ENCODE results near the gene XXYLT1. TPM values are rescaled to one million over a fixed set of nuclear protein-coding genes. Genes with fewer than 3 reads are reported as not detected.

The XXYLT1 gene
- total RNA-seq, 1 donor from 2014 or later = 10.5 TPM

GRCh38 chr3:195135917-195136316, 135.0 kb downstream of the XXYLT1 start:
- DNase-seq (ENCODE audit: low read depth) = no peak
- Histone ChIP-seq H3K36me3 (ENCODE audit: control insufficient read depth, insufficient read depth, low read length) (no peaks in the 10 kb centered on the region), H3K4me3 (ENCODE audit: low read depth, low read length) (no peak overlapping the region), H3K27me3 (ENCODE audit: control insufficient read depth, insufficient read depth, low read length) (no peaks in the 10 kb centered on the region)
- FAIRE-seq = no peak
- no peak for TF ChIP-seq CTCF (IDR thresholded peaks at IDR 0.05; ENCODE audit: insufficient read depth, low read length, severe bottlenecking)

GRCh38 chr3:195134431-195134830, 136.5 kb downstream of the XXYLT1 start:
- DNase-seq (ENCODE audit: low read depth) (no peak), FAIRE-seq (no peak)
- no peaks in the 10 kb centered on the region for H3K36me3 ChIP-seq (ENCODE audit: control insufficient read depth, insufficient read depth, low read length)
- H3K4me3 ChIP-seq (ENCODE audit: low read depth, low read length) = no peak overlapping the region
- no peaks in the 10 kb centered on the region for H3K27me3 ChIP-seq (ENCODE audit: control insufficient read depth, insufficient read depth, low read length)
- no peak for TF ChIP-seq CTCF (IDR thresholded peaks at IDR 0.05; ENCODE audit: insufficient read depth, low read length, severe bottlenecking)

GRCh38 chr3:195133462-195133861, 137.5 kb downstream of the XXYLT1 start:
- DNase-seq (ENCODE audit: low read depth) = peak; percentile 87
- FAIRE-seq = peak; percentile 32
- Histone ChIP-seq H3K4me3 (ENCODE audit: low read depth, low read length) (no peak overlapping the region), H3K36me3 (ENCODE audit: control insufficient read depth, insufficient read depth, low read length) (no peaks in the 10 kb centered on the region), H3K27me3 (ENCODE audit: control insufficient read depth, insufficient read depth, low read length) (no peaks in the 10 kb centered on the region)
- no peak for TF ChIP-seq CTCF (IDR thresholded peaks at IDR 0.05; ENCODE audit: insufficient read depth, low read length, severe bottlenecking)

GRCh38 chr3:195133013-195133412, 137.9 kb downstream of the XXYLT1 start:
- no peak for FAIRE-seq

GRCh38 chr3:195131176-195131575, 139.8 kb downstream of the XXYLT1 start:
- Histone ChIP-seq H3K4me3 (ENCODE audit: low read depth, low read length) (no peak overlapping the region), H3K36me3 (ENCODE audit: control insufficient read depth, insufficient read depth, low read length) (no peaks in the 10 kb centered on the region), H3K27me3 (ENCODE audit: control insufficient read depth, insufficient read depth, low read length) (no peaks in the 10 kb centered on the region)
- no peak for FAIRE-seq
- DNase-seq (ENCODE audit: low read depth) = peak; percentile 90
- TF ChIP-seq CTCF (IDR thresholded peaks at IDR 0.05; ENCODE audit: insufficient read depth, low read length, severe bottlenecking) = no peak

More at GRCh38 chr3:195133013-195133412, 137.9 kb downstream of the XXYLT1 start:
- Histone ChIP-seq H3K36me3 (ENCODE audit: control insufficient read depth, insufficient read depth, low read length) (no peaks in the 10 kb centered on the region), H3K27me3 (ENCODE audit: control insufficient read depth, insufficient read depth, low read length) (no peaks in the 10 kb centered on the region), H3K4me3 (ENCODE audit: low read depth, low read length) (no peak overlapping the region)
- DNase-seq (ENCODE audit: low read depth) = no peak
- no peak for TF ChIP-seq CTCF (IDR thresholded peaks at IDR 0.05; ENCODE audit: insufficient read depth, low read length, severe bottlenecking)
